ENCODE data around the gene ERC1.

DNA sequence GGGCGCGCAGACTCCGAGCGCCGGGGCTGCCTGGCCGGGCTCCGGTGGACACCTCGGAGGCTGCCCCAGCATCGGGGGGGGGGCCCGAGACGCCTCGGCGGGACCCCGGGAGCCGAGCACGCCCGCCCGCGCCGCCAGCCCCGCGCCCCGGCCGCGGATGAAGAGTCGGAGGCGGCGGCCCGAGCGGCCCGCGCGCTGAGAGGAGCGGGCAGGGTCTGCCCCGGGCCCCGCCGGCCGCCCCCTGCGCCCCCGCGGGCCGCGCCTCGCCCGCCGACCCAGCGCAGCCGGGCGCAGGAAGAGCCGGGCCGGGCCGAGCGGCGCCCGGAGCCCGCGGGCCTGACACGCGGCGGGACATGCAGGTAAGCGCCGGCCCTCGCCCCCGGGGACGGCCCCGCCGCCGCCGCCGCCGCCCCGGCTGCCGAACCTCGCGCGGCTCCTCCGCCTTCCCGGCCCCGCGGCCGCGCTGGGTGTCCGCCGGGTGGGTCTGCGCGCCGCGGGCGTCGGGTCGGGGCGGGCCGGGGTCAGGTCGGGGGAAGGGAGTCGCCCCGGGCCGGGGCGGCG lies 539.6 kb downstream of the ERC1 start:
- TF ChIP-seq GATA2 (IDR thresholded peaks at IDR 0.05; ENCODE audit: low read depth, low read length) (no peak), GATA3 (IDR thresholded peaks at IDR 0.05; ENCODE audit: low read depth, low read length) (no peak)
